ENCODE data around the gene ZNF568. TPM values are rescaled to one million over a fixed set of nuclear protein-coding genes. Genes with fewer than 3 reads are reported as not detected.

The ZNF568 gene
- total RNA-seq, 1 donor from 2014 or later = 7.1 TPM

GRCh38 chr19:36898422-36898821, 17.7 kb upstream of the ZNF568 start:
- Mint-ChIP-seq H3K4me3 (ENCODE audit: unreplicated experiment) (peak overlapping the region; percentile 23), H3K36me3 (ENCODE audit: low read depth, unreplicated experiment) (peaks cover 78% of the 10 kb centered on the region), H3K4me1 (ENCODE audit: unreplicated experiment) (no peaks in the 10 kb centered on the region), H3K27ac (ENCODE audit: unreplicated experiment) (no peak overlapping the region), H3K9me3 (ENCODE audit: unreplicated experiment) (peaks cover 60% of the 10 kb centered on the region), H3K27me3 (ENCODE audit: unreplicated experiment) (peaks cover 4% of the 10 kb centered on the region)
- DNase-seq (ENCODE audit: low spot score) = no peak
- TF ChIP-seq, protein P1, sequence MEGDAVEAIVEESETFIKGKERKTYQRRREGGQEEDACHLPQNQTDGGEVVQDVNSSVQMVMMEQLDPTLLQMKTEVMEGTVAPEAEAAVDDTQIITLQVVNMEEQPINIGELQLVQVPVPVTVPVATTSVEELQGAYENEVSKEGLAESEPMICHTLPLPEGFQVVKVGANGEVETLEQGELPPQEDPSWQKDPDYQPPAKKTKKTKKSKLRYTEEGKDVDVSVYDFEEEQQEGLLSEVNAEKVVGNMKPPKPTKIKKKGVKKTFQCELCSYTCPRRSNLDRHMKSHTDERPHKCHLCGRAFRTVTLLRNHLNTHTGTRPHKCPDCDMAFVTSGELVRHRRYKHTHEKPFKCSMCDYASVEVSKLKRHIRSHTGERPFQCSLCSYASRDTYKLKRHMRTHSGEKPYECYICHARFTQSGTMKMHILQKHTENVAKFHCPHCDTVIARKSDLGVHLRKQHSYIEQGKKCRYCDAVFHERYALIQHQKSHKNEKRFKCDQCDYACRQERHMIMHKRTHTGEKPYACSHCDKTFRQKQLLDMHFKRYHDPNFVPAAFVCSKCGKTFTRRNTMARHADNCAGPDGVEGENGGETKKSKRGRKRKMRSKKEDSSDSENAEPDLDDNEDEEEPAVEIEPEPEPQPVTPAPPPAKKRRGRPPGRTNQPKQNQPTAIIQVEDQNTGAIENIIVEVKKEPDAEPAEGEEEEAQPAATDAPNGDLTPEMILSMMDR (IDR thresholded peaks at IDR 0.05; ENCODE audit: unreplicated experiment) = no peak

DNA sequence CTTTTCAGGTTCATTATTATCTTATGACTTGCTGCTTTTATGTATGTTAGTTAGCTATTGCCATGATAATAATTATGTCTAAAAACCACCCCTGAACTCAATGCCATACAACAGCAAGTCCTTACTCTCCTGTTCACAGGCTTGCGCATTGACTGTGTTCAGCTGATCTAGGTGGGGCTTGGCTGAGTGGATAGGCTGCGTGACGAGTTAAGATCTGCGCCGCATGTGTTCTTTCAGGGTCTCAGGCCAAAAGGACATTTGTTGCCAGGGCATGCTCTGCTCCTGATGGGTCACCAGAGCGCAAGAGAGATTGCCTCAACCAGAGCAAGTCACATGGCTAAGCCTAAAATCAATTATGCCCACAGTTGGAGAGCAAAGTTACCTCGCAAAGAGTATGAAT, 859 bp downstream of the ZNF568 start:
- peak overlapping the region; percentile 96 for H3K4me3 Mint-ChIP-seq (ENCODE audit: unreplicated experiment)
- peaks cover 61% of the 10 kb centered on the region for H3K36me3 Mint-ChIP-seq (ENCODE audit: low read depth, unreplicated experiment)
- peak overlapping the region; percentile 54 for H3K27ac Mint-ChIP-seq (ENCODE audit: unreplicated experiment)
- no peak for DNase-seq (ENCODE audit: low spot score)
- H3K9me3 Mint-ChIP-seq (ENCODE audit: unreplicated experiment) = peaks cover 19% of the 10 kb centered on the region
- peaks cover 20% of the 10 kb centered on the region for H3K4me1 Mint-ChIP-seq (ENCODE audit: unreplicated experiment)
- peaks cover 11% of the 10 kb centered on the region for H3K27me3 Mint-ChIP-seq (ENCODE audit: unreplicated experiment)
- TF ChIP-seq, protein P1 (IDR thresholded peaks at IDR 0.05; ENCODE audit: unreplicated experiment) = no peak

GRCh38 chr19:36918090-36918489, 2.0 kb downstream of the ZNF568 start:
- H3K4me1 Mint-ChIP-seq (ENCODE audit: unreplicated experiment) = peaks cover 20% of the 10 kb centered on the region
- no peak overlapping the region for H3K27ac Mint-ChIP-seq (ENCODE audit: unreplicated experiment)
- no peak for DNase-seq (ENCODE audit: low spot score)
- H3K36me3 Mint-ChIP-seq (ENCODE audit: low read depth, unreplicated experiment) = peaks cover 65% of the 10 kb centered on the region
- H3K27me3 Mint-ChIP-seq (ENCODE audit: unreplicated experiment) = peaks cover 11% of the 10 kb centered on the region
- H3K4me3 Mint-ChIP-seq (ENCODE audit: unreplicated experiment) = no peak overlapping the region
- H3K9me3 Mint-ChIP-seq (ENCODE audit: unreplicated experiment) = peaks cover 19% of the 10 kb centered on the region
- TF ChIP-seq, protein P1 (IDR thresholded peaks at IDR 0.05; ENCODE audit: unreplicated experiment) = no peak

- TF ChIP-seq, protein P1 (IDR thresholded peaks at IDR 0.05; ENCODE audit: unreplicated experiment) = no peak
- Mint-ChIP-seq H3K4me3 (ENCODE audit: unreplicated experiment) (no peak overlapping the region), H3K9me3 (ENCODE audit: unreplicated experiment) (peaks cover 20% of the 10 kb centered on the region), H3K4me1 (ENCODE audit: unreplicated experiment) (no peaks in the 10 kb centered on the region), H3K27ac (ENCODE audit: unreplicated experiment) (no peak overlapping the region), H3K36me3 (ENCODE audit: low read depth, unreplicated experiment) (peaks cover 47% of the 10 kb centered on the region), H3K27me3 (ENCODE audit: unreplicated experiment) (no peaks in the 10 kb centered on the region)
- no peak for DNase-seq (ENCODE audit: low spot score)
These were observed 15.6 kb downstream of the ZNF568 start for GRCh38 chr19:36931684-36932083.

DNA sequence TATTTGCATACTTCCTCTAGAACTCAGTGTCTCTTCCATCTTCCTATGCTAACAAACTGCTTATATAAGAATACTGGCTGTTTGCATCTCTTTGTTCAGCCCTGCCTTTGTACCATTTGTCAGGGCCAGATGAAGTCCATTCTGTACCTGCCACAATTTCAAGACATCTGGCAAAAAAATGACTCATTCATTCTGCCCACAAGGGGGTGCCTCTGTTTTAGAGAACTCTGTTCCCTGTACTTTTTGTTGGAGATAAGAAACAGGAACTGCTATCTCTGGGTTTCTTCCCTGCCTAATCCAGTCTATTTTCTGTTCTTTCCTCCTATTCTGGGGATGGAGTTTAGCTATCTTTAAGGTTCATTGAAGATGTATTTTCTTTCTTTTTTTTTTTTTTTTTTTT, 23.0 kb downstream of the ZNF568 start:
- peaks cover 26% of the 10 kb centered on the region for H3K9me3 Mint-ChIP-seq (ENCODE audit: unreplicated experiment)

More for the DNA sequence above, 23.0 kb downstream of the ZNF568 start:
- Mint-ChIP-seq H3K4me1 (ENCODE audit: unreplicated experiment) (no peaks in the 10 kb centered on the region), H3K36me3 (ENCODE audit: low read depth, unreplicated experiment) (peaks cover 72% of the 10 kb centered on the region), H3K27me3 (ENCODE audit: unreplicated experiment) (peaks cover 2% of the 10 kb centered on the region), H3K27ac (ENCODE audit: unreplicated experiment) (no peak overlapping the region), H3K4me3 (ENCODE audit: unreplicated experiment) (peak overlapping the region; percentile 74)
- TF ChIP-seq, protein P1 (IDR thresholded peaks at IDR 0.05; ENCODE audit: unreplicated experiment) = no peak
- no peak for DNase-seq (ENCODE audit: low spot score)

Data from endothelial cell (in vitro differentiated cells).